Epidermal melanocyte (primary cell): ENCODE results near the gene CNGA3.
A peak's percentile ranks its signal among the peaks of the same experiment; 100 is the strongest.

Experiments used
- DNase-seq: peaks from one replicate; pipeline ENCODE4 v3.0.0; 2011; ENCODE audit warnings: low spot score; ENCODE audit not compliant: insufficient read length

The CNGA3 gene

DNA sequence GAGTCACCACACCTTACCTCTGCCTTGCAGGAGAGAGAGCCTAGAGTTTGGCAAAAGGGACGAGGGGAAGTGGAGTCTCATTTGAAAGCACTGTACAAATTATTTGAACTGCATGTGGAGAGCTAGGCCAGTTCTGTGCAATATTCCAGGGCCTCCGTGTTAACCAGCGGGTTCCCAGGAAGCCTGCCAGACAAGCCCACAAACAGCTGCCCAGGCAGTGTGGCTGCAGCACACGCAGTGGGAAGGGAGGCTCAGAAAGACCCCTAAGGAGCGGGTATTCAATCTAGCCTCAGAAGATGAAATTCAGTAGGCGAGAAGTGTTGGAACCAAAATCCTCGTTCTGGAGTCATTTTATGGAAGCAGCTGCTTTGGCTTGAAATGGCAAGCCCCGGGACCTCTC lies 30.7 kb downstream of the CNGA3 start:
- no peak for DNase-seq

DNA sequence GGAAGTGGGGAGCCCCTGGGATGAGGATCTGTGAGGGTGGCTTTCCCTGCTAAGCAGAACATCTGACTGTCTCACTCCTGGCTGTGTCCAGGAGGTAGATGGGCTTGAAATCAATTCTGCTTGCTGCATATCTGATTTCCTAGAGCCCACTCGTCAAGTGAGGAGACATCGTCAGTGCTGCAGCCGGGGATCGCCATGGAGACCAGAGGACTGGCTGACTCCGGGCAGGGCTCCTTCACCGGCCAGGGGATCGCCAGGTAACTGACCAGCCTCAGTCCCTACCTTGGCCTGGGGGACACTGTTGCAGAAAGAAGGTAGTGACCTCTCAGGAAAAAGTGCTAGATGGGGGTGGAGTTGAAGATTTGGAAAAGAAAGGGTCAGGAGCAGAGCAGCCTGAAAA lies 31.3 kb downstream of the CNGA3 start:
- DNase-seq, result no peak

GRCh38 chr2:98378196-98378595 lies 31.9 kb downstream of the CNGA3 start:
- no peak for DNase-seq

DNA sequence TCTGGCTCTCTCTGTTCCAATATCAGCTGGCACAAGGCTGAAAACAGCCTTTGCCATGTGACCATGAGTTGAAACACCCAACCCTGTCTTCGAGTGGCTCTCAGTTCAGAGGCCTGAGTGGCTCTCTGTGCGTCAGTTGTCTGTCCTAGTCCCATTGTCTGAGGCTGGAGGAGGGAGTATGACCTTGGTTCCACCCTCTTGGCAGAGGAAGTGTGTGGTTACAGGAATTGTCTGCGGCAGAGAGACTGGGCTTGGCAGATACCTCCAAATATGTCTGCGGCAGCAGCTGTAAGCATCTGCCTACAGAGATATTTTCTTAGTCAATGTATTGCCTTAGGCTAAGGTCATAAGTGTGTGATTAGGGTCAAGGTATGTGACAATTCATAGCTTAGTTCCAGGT lies 32.6 kb downstream of the CNGA3 start:
- DNase-seq, result no peak

GRCh38 chr2:98379311-98380202 lies 33.3 kb downstream of the CNGA3 start:
- no peak for DNase-seq

DNA sequence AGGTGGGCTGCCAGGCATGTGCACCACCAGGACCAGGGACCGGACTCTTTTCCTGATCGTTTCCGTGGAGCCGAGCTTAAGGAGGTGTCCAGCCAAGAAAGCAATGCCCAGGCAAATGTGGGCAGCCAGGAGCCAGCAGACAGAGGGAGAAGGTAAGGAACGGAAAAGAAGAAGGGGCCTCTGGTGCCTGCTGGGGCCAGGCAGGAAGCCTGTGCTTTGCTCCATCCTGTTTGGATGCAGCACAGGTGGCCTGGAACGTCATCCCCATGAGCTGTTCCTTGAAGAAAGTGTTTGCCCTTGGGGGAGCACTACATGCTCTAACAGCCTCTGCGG lies 33.9 kb downstream of the CNGA3 start:
- no peak for DNase-seq

DNA sequence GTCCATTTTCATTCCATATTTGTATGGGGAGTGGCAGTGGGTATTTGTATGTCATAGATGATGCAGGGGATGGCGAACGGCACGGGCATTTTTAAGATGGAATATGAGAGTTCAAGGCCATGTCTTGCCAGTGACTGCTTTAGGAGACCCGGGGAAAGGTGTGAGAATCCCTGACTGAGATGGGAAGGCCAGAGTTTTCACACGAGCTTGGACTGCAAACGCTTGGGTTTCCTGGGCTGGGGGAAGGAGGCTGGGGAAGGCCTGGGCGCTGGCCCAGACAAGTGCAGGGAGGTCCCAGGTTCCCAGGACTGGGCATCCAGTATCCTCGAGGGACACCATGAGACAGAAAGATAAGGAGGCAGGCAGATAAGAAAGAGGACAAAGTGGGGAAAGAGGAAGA lies 35.2 kb downstream of the CNGA3 start:
- DNase-seq, result no peak

DNA sequence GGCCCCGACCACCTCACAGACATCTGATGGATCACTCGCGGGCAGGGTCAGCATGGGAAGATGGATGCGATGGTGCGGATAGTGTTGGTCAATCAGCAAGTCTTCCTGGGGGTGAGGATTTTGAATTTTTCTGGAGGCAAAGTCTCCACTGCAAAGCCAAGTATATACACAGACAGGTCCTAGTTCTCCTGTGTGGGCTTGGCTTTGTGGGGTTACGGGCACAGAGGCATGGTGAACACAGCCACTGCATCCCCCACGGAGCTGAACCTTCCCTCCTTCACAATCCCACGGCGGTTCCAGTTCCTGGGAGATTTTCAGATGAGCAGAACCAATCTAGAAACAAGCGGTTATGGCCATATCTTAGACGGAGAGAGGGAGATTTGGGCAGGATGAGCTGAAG lies 35.8 kb downstream of the CNGA3 start:
- DNase-seq, result no peak

DNA sequence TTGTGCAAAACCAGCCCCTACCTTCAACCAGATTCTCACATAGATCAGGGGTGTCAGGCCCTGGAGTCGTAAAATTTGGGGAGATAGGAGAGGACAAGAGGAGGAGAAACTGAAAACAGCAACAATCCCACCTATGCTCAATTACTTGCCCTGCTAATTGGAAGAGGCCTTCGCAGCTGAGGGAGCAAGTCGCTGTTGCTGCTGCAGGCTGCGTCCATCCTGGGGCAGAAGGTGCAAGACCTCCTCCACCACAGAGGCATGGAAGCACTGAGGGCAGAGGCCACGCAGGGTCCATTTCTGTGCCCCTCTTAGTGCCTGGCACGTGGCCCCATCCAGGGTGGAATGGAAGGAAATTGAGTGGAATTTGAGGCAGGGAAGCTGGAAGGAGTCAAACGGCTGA lies 36.5 kb downstream of the CNGA3 start:
- DNase-seq, result no peak

- DNase-seq, result no peak
Measured at GRCh38 chr2:98383166-98383565, 36.9 kb downstream of the CNGA3 start.

- DNase-seq, result peak; percentile 81
Measured at GRCh38 chr2:98385050-98385699, 38.9 kb downstream of the CNGA3 start.

DNA sequence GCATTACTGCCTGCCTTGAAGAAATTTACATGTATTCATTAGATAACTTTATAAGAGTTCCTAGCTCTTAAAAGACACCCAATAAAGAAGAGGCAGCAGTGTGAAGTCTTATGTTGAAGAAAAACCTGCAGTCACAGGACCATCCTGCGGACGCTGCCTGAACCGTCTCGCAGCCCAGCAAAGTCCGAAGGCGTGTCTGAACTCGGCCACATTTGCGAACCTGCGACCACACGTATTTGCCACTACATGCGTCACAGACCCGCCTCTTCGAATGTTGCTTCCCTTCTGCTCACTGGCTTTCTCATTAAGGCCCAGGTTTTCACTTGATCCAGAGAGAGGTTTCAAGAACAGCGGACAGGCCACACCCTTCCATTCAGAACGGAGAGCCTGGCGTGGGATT lies 41.2 kb downstream of the CNGA3 start:
- no peak for DNase-seq

DNA sequence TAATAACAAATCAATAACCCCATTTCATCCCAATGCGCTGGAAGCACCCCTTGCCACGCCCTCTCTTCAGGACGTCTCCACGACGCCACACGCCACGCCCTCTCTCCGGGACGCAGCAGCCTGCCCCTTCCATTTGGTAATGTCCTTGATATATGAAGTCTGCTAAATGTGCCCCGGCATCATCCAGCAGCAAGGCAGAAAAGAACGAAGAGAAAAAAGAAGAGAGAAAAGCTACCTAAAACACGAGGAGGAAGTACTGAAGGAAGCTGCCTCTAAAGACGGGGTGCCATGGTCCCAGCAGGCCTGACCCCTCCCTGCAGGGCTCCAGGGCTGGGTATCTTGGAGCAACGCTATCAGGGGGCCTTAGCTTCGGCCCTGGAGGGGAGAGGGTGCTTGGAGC lies 41.8 kb downstream of the CNGA3 start:
- DNase-seq, result no peak

DNA sequence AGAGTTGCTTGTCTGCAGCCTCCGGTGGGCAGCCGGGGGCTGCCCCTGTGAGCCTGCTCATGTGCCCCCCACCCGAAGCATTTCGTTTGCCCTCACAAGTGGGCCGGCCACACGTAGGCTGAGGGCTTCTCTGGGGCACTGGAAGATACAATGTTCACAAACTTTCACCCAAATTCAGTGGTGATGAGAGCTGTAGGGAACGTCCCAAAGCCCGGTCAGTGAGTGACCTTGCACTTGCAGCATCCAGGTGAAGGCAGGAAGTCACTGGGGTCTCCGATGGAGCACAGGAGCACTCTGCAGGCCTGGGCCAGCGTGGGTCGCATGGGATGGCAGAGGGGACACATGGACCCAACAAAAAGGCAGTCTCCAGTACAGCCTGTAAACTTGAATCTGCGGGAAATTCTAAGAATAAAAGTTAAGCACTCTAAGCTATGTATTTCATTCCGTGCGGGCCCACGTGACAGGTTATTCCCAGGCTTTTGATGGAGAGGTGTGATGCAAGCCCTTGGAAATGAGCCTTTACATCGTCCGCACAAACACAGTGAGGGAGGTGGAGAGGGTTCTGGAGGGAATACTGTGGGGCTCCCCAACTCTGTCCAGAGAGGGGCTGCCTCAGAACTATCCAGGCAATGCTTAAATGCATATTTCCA lies 42.5 kb downstream of the CNGA3 start:
- DNase-seq, result no peak

- no peak for DNase-seq
Measured at GRCh38 chr2:98389251-98389605, 43.0 kb downstream of the CNGA3 start.

DNA sequence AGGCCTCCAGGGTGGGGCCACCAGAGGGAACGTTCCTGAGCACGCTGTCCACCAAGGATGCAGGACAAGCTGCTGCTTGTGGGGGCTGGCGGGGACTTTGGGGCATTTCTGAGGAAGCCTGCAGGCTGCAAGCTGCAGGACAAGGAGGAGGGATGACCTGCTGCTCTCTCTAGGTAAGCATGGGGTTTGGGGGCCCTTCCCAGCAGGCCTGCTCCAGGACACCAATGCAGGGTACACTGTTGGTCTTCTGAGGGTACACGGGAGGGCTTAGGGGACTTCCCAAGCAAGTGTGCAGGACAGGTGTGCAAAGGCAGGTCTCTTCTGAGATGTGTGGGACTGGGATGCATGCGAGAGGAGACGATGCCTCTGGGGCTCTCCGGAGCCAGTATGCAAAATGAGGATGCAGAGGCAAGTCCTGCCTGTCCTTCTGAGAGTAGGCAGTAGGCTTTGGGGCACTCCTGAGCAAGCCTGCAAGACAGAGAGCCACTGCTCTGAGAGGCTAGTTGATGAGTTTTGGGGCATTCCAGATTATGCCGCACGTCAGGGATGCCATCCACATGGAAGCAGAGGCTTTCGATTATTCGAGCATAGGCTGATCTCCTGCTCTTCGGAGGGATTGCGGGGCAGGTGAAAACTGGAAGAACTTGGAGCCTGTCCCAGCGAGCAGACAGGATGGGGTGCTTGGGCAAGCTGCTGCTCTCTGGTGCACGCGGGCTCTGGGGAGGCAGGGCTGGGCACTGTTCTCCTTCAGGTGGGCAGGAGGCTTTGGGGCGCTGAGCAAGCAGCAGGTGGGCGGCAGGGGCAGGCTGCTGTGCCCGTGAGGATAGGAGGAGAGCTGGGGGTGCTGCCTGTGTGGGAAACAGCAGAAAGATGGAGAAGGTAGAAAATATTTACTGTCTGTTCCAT lies 44.6 kb downstream of the CNGA3 start:
- DNase-seq, result no peak

DNA sequence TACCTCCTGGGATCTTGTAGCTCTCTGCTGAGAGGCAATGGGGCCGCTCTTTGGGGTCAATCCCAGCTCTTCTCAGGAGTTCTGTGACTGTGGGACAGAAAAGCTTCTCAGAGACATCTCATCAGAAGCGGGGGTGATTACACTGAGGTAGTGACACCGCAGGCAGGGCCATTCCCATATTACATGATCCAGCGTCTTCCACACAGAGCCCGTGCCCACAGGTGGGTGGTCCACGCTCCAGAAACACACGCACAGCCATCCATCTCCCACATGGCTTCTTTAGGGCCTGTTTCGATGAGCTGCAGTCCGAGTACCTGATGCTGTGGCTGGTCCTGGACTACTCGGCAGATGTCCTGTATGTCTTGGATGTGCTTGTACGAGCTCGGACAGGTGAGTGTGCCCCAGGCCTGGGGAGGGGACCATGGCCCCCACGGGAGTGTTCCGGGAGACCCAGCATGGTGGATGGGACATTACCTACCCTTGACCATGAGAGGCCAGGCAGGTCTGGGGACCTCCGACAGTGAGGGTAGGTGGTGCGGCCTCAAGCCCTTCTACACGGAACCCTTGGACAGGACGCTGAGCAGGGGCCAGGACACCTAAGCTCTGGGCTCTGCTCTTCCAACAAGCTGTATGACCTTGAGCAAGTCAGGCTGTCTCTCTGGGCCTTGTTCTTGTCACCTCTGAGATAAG lies 45.5 kb downstream of the CNGA3 start:
- no peak for DNase-seq

DNA sequence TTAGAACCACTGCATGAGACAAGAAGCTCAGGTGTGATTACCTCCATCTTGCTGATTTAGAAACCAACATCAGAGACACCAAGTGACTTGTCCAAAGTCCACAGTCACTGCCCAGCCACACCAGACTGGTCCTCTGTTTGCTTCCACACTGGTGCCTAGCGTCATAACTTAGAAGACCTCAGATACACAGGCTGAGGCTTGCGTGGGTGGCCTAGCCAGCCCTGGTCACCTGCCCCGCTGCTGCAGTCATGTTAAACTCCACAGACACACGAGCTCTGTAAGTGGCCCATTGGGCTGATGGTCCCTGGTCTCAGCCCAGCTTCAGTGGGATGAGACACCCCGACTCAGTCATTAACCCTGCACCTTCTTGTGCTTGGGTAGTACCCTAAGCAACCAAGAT lies 47.1 kb downstream of the CNGA3 start:
- DNase-seq, result no peak

- no peak for DNase-seq
Measured at GRCh38 chr2:98394595-98395153, 48.4 kb downstream of the CNGA3 start.

DNA sequence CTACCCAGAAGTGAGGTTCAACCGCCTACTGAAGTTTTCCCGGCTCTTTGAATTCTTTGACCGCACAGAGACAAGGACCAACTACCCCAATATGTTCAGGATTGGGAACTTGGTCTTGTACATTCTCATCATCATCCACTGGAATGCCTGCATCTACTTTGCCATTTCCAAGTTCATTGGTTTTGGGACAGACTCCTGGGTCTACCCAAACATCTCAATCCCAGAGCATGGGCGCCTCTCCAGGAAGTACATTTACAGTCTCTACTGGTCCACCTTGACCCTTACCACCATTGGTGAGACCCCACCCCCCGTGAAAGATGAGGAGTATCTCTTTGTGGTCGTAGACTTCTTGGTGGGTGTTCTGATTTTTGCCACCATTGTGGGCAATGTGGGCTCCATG lies 49.7 kb downstream of the CNGA3 start:
- no peak for DNase-seq
